DND-41 (cell line): Measurements from ENCODE around the gene RALGPS2.

Experiments used
- EZH2 ChIP-seq: IDR thresholded peaks from 3 replicates; pipeline ENCODE4 v1.6.1; 2012; ENCODE audit warnings: borderline replicate concordance, low read depth, mild to moderate bottlenecking, moderate library complexity, low read length, inconsistent platforms; ENCODE audit not compliant: severe bottlenecking
- TF ChIP-seq, protein P1 (sequence below): IDR thresholded peaks from 2 replicates; pipeline ENCODE4 v1.5.1; 2012; ENCODE audit warnings: borderline replicate concordance, low read length, moderate library complexity, mild to moderate bottlenecking; ENCODE audit not compliant: poor library complexity, severe bottlenecking; ENCODE audit errors: extremely low read depth

DNA sequence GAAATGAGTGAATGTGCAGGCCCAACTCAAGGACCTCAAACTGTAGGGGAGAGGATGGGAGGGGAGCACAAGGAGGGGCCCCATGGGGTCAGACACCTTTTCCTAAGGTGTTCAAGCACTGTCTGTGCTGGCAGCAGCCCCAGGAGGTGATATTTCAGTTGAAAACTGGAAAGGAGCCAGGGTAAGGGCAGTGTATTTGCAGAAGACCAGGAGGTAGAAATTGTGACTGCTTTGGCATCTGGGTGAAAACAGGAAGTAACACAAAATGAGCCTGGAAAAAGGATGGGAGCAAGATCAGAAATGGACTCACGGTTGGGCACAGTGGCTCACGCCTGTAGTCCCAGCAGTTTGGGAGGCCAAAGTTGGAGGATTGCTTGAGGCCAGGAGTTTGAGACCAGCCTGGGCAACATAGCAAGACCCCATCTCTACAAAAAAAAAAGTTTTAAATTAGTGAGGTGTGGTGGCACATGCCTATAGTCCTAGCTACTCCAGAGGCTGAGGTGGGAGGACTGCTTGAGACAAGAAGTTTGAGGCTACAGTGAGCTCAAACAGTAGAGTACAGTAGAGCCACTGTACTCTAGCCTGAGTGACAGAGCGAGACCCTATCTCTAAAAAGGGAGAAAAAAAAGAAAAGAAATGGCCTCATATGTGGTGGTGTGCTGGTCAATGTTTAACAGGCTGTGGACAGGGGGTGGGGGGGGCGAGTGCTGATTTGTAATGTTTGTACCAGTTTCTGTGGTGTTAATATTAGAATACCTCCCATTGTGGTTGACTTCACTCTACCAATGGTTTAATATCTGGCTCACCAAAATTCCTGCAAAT, 222.0 kb downstream of the RALGPS2 start:
- TF ChIP-seq, protein P1, sequence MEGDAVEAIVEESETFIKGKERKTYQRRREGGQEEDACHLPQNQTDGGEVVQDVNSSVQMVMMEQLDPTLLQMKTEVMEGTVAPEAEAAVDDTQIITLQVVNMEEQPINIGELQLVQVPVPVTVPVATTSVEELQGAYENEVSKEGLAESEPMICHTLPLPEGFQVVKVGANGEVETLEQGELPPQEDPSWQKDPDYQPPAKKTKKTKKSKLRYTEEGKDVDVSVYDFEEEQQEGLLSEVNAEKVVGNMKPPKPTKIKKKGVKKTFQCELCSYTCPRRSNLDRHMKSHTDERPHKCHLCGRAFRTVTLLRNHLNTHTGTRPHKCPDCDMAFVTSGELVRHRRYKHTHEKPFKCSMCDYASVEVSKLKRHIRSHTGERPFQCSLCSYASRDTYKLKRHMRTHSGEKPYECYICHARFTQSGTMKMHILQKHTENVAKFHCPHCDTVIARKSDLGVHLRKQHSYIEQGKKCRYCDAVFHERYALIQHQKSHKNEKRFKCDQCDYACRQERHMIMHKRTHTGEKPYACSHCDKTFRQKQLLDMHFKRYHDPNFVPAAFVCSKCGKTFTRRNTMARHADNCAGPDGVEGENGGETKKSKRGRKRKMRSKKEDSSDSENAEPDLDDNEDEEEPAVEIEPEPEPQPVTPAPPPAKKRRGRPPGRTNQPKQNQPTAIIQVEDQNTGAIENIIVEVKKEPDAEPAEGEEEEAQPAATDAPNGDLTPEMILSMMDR: no peak
- TF ChIP-seq EZH2: no peak
